Liver (tissue), 9 donors: ENCODE data around the gene RAB27A. TPM values are rescaled to one million over a fixed set of nuclear protein-coding genes. Genes with fewer than 3 reads are reported as not detected.

Source experiments
- DNase-seq: peaks from one replicate; pipeline ENCODE4 v3.0.0-alpha.2; 2017; ENCODE audit warnings: low spot score
- H3K27ac ChIP-seq, 2 donors: one replicate each; pipeline ENCODE4 v1.7.0; 2013; ENCODE audit warnings: inconsistent platforms in 2 of 2, low read length in 2 of 2, control low read depth in 1 of 2, low read depth in 1 of 2, mild to moderate bottlenecking in 1 of 2
- H3K27me3 ChIP-seq, 4 donors: one replicate each; pipeline versions ENCODE4 v1.6.1 to v1.7.0; 2013; ENCODE audit warnings: low read length in 3 of 4, inconsistent platforms in 1 of 4, mild to moderate bottlenecking in 1 of 4, moderate library complexity in 1 of 4; ENCODE audit not compliant: control insufficient read depth in 4 of 4, insufficient read depth in 4 of 4
- H3K36me3 ChIP-seq, 4 donors: one replicate each; pipeline versions ENCODE4 v1.6.1 to v1.7.0; 2013; ENCODE audit warnings: low read length in 3 of 4, mild to moderate bottlenecking in 3 of 4, low read depth in 1 of 4, moderate library complexity in 1 of 4; ENCODE audit not compliant: control insufficient read depth in 4 of 4, insufficient read depth in 3 of 4
- H3K4me1 ChIP-seq, 4 donors: one replicate each; pipeline versions ENCODE4 v1.6.1 to v1.7.0; 2013; ENCODE audit warnings: low read length in 3 of 4, mild to moderate bottlenecking in 3 of 4, moderate library complexity in 1 of 4; ENCODE audit not compliant: control insufficient read depth in 4 of 4, insufficient read depth in 4 of 4
- H3K4me3 ChIP-seq, 3 donors: one replicate each; pipeline versions ENCODE4 v1.6.1 to v1.7.0; 2013; ENCODE audit warnings: low read length in 3 of 3, control low read depth in 1 of 3, low read depth in 1 of 3, mild to moderate bottlenecking in 1 of 3
- H3K9ac ChIP-seq, 2 donors: one replicate each; pipeline ENCODE4 v1.7.0; 2013; ENCODE audit warnings: low read length in 2 of 2, mild to moderate bottlenecking in 2 of 2, moderate library complexity in 2 of 2, control low read depth in 1 of 2, low read depth in 1 of 2
- H3K9me3 ChIP-seq, 4 donors: one replicate each; pipeline versions ENCODE4 v1.6.1 to v1.7.0; 2013; ENCODE audit warnings: low read length in 3 of 4; ENCODE audit not compliant: control insufficient read depth in 4 of 4
- ATF3 ChIP-seq: IDR thresholded peaks from 2 replicates; pipeline ENCODE4 v1.6.1; 2016; ENCODE audit warnings: antibody characterized with exemption
- CTCF ChIP-seq: fragments of 150-350 bp; IDR thresholded peaks from 2 replicates; pipeline ENCODE4 v1.5.1; 2017; ENCODE audit warnings: improper control_type of control experiment, low read depth, low read length; ENCODE audit not compliant: missing input control
- FOXA1 ChIP-seq: IDR thresholded peaks from 2 replicates; pipeline ENCODE4 v1.6.1; 2016; ENCODE audit warnings: antibody characterized with exemption
- FOXA2 ChIP-seq: IDR thresholded peaks from 2 replicates; pipeline ENCODE4 v1.6.1; 2016; ENCODE audit warnings: antibody characterized with exemption
- GABPA ChIP-seq, 2 donors: IDR thresholded peaks in 1 of 2; conservative IDR thresholded peaks in 1 of 2; 2 replicates each; pipeline ENCODE4 v1.6.1; 2016; ENCODE audit warnings: antibody characterized with exemption in 2 of 2, mild to moderate bottlenecking in 1 of 2, moderate library complexity in 1 of 2
- HNF4A ChIP-seq, 2 donors: conservative IDR thresholded peaks; 2 replicates each; pipeline ENCODE4 v1.6.1; 2016; ENCODE audit warnings: antibody characterized with exemption in 2 of 2, mild to moderate bottlenecking in 2 of 2
- HNF4G ChIP-seq: IDR thresholded peaks from 2 replicates; pipeline ENCODE4 v1.6.1; 2016; ENCODE audit warnings: antibody characterized with exemption
- MAX ChIP-seq: IDR thresholded peaks from 2 replicates; pipeline ENCODE4 v1.6.1; 2016; ENCODE audit warnings: antibody characterized with exemption
- NR2F2 ChIP-seq: IDR thresholded peaks from 2 replicates; pipeline ENCODE4 v1.6.1; 2016; ENCODE audit warnings: antibody characterized with exemption
- RAD21 ChIP-seq, 2 donors: IDR thresholded peaks; 2 replicates each; pipeline ENCODE4 v1.6.1; 2016; ENCODE audit warnings: antibody characterized with exemption in 2 of 2, mild to moderate bottlenecking in 2 of 2
- REST ChIP-seq: IDR thresholded peaks from 2 replicates; pipeline ENCODE4 v1.6.1; 2016; ENCODE audit warnings: antibody characterized with exemption, mild to moderate bottlenecking
- RXRA ChIP-seq, 2 donors: IDR thresholded peaks; 2 replicates each; pipeline ENCODE4 v1.6.1; 2017 to 2018; ENCODE audit warnings: antibody characterized with exemption in 2 of 2, mild to moderate bottlenecking in 1 of 2
- SP1 ChIP-seq: IDR thresholded peaks from 2 replicates; pipeline ENCODE4 v1.6.1; 2018; ENCODE audit warnings: antibody characterized with exemption, mild to moderate bottlenecking
- TAF1 ChIP-seq: conservative IDR thresholded peaks from 2 replicates; pipeline ENCODE4 v1.6.1; 2016; ENCODE audit warnings: antibody characterized with exemption, mild to moderate bottlenecking
- YY1 ChIP-seq: IDR thresholded peaks from 2 replicates; pipeline ENCODE4 v1.6.1; 2016; ENCODE audit warnings: antibody characterized with exemption, mild to moderate bottlenecking
- WGBS: extraction: QIAGEN DNeasy Blood & Tissue Kit; methylation state at CpG from one replicate; pipeline ENCODE4 v1.1.7; 2013; 5-methylcytosine and 5-hydroxymethylcytosine counted together
- polyA plus RNA-seq, 2 donors: library from polyadenylated mRNA; stranded (reverse) in 1 of 2; unstranded in 1 of 2; fragments of 200-250 nt in 1 of 2; fragments of >200 nt in 1 of 2; fragmentation: Nextera tagmentation in 1 of 2; extraction: Ambion mirVana in 1 of 2; gene quantifications; one replicate each; pipeline versions ENCODE4 v1.2.1 to v1.2.3, GENCODE V29; 2013 to 2015
- total RNA-seq, 2 donors: library from RNA; depleted of rRNA; stranded (reverse); fragments of >200 nt; gene quantifications; one replicate each; pipeline ENCODE4 v1.2.3, GENCODE V29; 2014
- donor health status: healthy.
- donor health status: healthy.
- donor health status: healthy.
- donor health status: healthy.
- donor health status: healthy.

The RAB27A gene
- 10 to 100 TPM in 1 of 2 donors, 1 to 10 TPM in 1; 6.4 to 28.4 TPM for total RNA-seq
- polyA plus RNA-seq, result 10 to 100 TPM; 21.5 to 30.8 TPM

GRCh38 chr15:55289746-55290527 is at the start of gene RAB27A:
TSS of gene RAB27A (minus strand) at chr15:55289813. CDS start at chr15:55234934, 54,879 bp downstream.
- Histone ChIP-seq H3K9ac (peak within 1 kb of the TSS; percentile 77 to 94), H3K27ac (peak within 1 kb of the TSS; percentile 89 to 96), H3K4me1 (peaks cover 0 to 8% (median 4%) of the 10 kb centered on the region in 4 donors), H3K27me3 (no peaks in the 10 kb centered on the region), H3K36me3 (no peaks in the 10 kb centered on the region), H3K4me3 (peak within 1 kb of the TSS; percentile 74 to 96 (median 82)), H3K9me3 (no peaks in the 10 kb centered on the region)
- peak; percentile 67 for DNase-seq
- under 1% methylated on average over 69 of the region's 69 CpGs for WGBS
- peak; percentile 37 for TF ChIP-seq NR2F2
- TF ChIP-seq TAF1, result peak; percentile 22
- TF ChIP-seq SP1, result peak; percentile 65
- TF ChIP-seq ATF3, result no peak
- peak; percentile 37 for TF ChIP-seq YY1
- TF ChIP-seq RAD21 (IDR thresholded peaks at IDR 0.05), result no peak
- no peak for TF ChIP-seq FOXA1
- peak in 1 of 2 donors; percentile 50 for TF ChIP-seq HNF4A (conservative IDR thresholded peaks at IDR 0.05)
- no peak for TF ChIP-seq FOXA2
- TF ChIP-seq REST, result peak; percentile 15
- no peak for TF ChIP-seq HNF4G
- TF ChIP-seq GABPA (IDR thresholded peaks at IDR 0.05 in 1 of 2, conservative IDR thresholded peaks at IDR 0.05 in 1 of 2), result peak in 1 of 2 donors; percentile 64
- TF ChIP-seq RXRA (IDR thresholded peaks at IDR 0.05), result no peak
- no peak for TF ChIP-seq MAX
- TF ChIP-seq CTCF, result no peak

GRCh38 chr15:55337160-55337559 is 47.5 kb upstream of the RAB27A start:
- WGBS, result 96% methylated on average over 1 of the region's 1 CpG
- H3K9me3 ChIP-seq, result no peaks in the 10 kb centered on the region
- H3K4me3 ChIP-seq, result no peak overlapping the region
- no peak overlapping the region for H3K9ac ChIP-seq
- peaks cover 3 to 21% (median 4%) of the 10 kb centered on the region in 4 donors for H3K36me3 ChIP-seq
- H3K27me3 ChIP-seq, result no peaks in the 10 kb centered on the region
- H3K4me1 ChIP-seq, result peaks cover 0 to 3% (median 0%) of the 10 kb centered on the region in 4 donors
- DNase-seq, result no peak
- no peak overlapping the region for H3K27ac ChIP-seq
- TF ChIP-seq FOXA2 (no peak), RAD21 (IDR thresholded peaks at IDR 0.05) (no peak), HNF4A (conservative IDR thresholded peaks at IDR 0.05) (peak; percentile 38 to 80)
